Activated naive CD8-positive, alpha-beta T cell treated with anti-CD3 and anti-CD28 coated beads for 36 hours (primary cell): Measurements from ENCODE around the gene EDRF1. TPM values are rescaled to one million over a fixed set of nuclear protein-coding genes. Genes with fewer than 3 reads are reported as not detected.

Source experiments
- DNase-seq: peaks from one replicate; pipeline ENCODE4 v3.0.0; 2021
- H3K27ac Mint-ChIP-seq: one replicate; pipeline ENCODE4 v1.8.0; 2022; ENCODE audit warnings: mild to moderate bottlenecking, moderate library complexity, mixed read lengths
- H3K27me3 Mint-ChIP-seq: one replicate; pipeline ENCODE4 v1.8.0; 2022; ENCODE audit warnings: mild to moderate bottlenecking, mixed read lengths
- H3K36me3 Mint-ChIP-seq: one replicate; pipeline ENCODE4 v1.8.0; 2021; ENCODE audit warnings: mild to moderate bottlenecking, mixed read lengths
- H3K4me1 Mint-ChIP-seq: one replicate; pipeline ENCODE4 v1.8.0; 2021; ENCODE audit warnings: mixed read lengths
- H3K4me3 Mint-ChIP-seq: one replicate; pipeline ENCODE4 v1.8.0; 2022; ENCODE audit warnings: mild to moderate bottlenecking, moderate library complexity, mixed read lengths
- H3K9me3 Mint-ChIP-seq: one replicate; pipeline ENCODE4 v1.8.0; 2022; ENCODE audit warnings: mixed read lengths
- total RNA-seq, 2 experiments: library from RNA; stranded (reverse); gene quantifications; one replicate each; pipeline ENCODE4 v1.2.3, GENCODE V29; 2021

The EDRF1 gene
- total RNA-seq, 2 experiments from 2014 or later, result 28.1 to 30.6 TPM

DNA sequence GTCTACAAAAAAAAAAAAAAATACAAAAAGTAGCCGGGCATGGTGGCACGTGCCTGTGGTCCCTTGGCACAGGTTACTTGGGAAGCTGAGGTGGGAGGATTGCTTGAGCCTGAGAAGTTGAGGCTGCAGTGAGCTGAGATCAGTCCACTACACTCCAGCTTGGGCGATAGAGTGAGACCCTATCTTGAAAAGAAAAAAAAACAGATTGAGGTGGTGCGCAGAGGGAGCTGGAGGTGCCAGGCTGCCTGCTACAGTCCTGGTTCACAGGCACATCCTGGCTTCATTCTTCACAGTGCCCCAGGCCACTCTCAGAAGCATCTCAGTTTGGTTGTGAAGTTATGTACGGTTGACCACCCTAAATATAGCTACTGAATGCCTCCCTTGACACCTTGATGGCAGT is 51.3 kb downstream of the EDRF1 start:
- H3K27me3 Mint-ChIP-seq, result peaks cover 4% of the 10 kb centered on the region
- no peak overlapping the region for H3K4me3 Mint-ChIP-seq
- DNase-seq, result no peak
- no peak overlapping the region for H3K27ac Mint-ChIP-seq
- H3K4me1 Mint-ChIP-seq, result no peaks in the 10 kb centered on the region
- H3K9me3 Mint-ChIP-seq, result no peaks in the 10 kb centered on the region
- H3K36me3 Mint-ChIP-seq, result peaks cover 7% of the 10 kb centered on the region

DNA sequence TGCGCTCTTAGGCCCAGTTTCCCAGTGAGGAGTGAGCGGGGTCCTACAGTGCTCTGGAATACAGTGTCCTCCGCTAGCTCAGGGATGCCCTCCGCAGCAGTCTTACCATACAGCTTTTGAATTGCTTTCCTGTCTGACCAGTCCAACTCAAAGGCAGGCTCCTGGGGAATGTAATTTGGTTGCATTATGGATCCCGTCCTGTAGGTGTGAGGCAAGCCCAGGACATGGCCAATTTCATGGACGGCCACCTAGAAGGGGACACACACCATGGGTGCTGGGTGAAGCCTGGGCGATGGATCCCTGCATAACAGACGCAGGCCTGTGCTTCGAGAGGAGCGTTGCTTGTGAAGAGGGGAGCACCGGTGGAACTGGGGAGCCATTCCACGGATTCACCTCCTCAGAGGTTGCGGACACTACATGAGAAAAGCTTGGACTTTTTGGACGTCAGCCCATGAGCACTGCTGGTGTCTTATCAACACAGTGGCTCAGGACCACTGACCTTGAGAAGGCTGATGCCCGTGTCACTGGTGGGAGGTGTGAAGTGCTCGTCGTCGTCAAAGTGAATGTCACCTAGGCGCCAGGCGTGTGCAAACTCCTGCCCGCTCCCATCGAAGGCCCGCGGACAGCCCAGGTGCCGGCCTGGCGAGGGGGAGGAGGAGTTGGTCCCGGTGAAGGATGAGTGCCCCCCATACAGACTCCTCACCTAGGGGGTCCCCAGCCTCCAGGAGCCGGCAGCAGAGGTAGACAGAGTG is 52.8 kb downstream of the EDRF1 start:
- Mint-ChIP-seq H3K36me3 (peaks cover under 1% of the 10 kb centered on the region), H3K27me3 (peaks cover 4% of the 10 kb centered on the region), H3K27ac (no peak overlapping the region), H3K9me3 (no peaks in the 10 kb centered on the region), H3K4me1 (no peaks in the 10 kb centered on the region), H3K4me3 (no peak overlapping the region)
- DNase-seq, result no peak

- H3K4me3 Mint-ChIP-seq, result no peak overlapping the region
- H3K4me1 Mint-ChIP-seq, result no peaks in the 10 kb centered on the region
- DNase-seq, result no peak
- H3K36me3 Mint-ChIP-seq, result no peaks in the 10 kb centered on the region
- H3K27ac Mint-ChIP-seq, result no peak overlapping the region
- H3K27me3 Mint-ChIP-seq, result peaks cover 4% of the 10 kb centered on the region
- no peaks in the 10 kb centered on the region for H3K9me3 Mint-ChIP-seq
Measured at GRCh38 chr10:125772864-125773180, 53.3 kb downstream of the EDRF1 start.

GRCh38 chr10:125773687-125774543 is 54.4 kb downstream of the EDRF1 start:
- H3K36me3 Mint-ChIP-seq, result no peaks in the 10 kb centered on the region
- peaks cover 4% of the 10 kb centered on the region for H3K27me3 Mint-ChIP-seq
- DNase-seq, result no peak
- no peak overlapping the region for H3K27ac Mint-ChIP-seq
- H3K9me3 Mint-ChIP-seq, result no peaks in the 10 kb centered on the region
- no peak overlapping the region for H3K4me3 Mint-ChIP-seq
- H3K4me1 Mint-ChIP-seq, result no peaks in the 10 kb centered on the region

DNA sequence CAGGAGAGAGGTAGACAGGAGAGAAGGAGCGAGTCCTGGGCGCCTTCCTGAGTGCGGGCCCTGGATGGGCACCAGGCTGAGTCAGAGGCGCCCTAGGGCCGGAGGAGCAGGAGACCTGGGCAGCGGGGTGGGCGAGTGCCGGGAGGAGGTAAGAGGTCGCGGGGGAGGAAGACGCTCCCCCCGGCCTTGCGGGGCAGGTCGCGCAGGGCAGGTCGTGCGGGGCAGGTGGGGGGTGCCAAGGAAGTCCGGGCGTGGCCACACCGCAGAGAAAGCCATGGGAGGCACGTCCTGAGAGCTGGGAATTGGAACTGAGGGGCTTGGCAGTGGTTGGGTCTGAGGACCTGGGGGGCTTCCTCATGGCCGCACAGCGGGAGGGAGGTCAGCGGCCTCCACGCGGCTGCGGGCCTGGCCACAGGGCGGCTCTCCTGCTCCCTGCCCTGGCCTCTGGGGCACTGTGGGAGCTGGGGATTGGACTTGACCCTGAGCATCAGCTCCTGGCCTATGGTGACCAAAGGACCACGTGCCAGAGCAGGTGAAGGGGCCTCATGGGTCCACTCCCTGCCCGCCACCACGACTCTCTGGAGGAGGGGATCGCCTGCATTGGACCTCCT is 55.2 kb downstream of the EDRF1 start:
- no peaks in the 10 kb centered on the region for H3K9me3 Mint-ChIP-seq
- no peaks in the 10 kb centered on the region for H3K36me3 Mint-ChIP-seq
- H3K4me1 Mint-ChIP-seq, result no peaks in the 10 kb centered on the region
- no peak overlapping the region for H3K27ac Mint-ChIP-seq
- no peak overlapping the region for H3K4me3 Mint-ChIP-seq
- peaks cover 4% of the 10 kb centered on the region for H3K27me3 Mint-ChIP-seq
- no peak for DNase-seq

- Mint-ChIP-seq H3K9me3 (no peaks in the 10 kb centered on the region), H3K36me3 (no peaks in the 10 kb centered on the region), H3K4me1 (no peaks in the 10 kb centered on the region), H3K27me3 (peaks cover 4% of the 10 kb centered on the region), H3K4me3 (no peak within 1 kb of the TSS), H3K27ac (no peak within 1 kb of the TSS)
- no peak for DNase-seq
Measured at GRCh38 chr10:125775491-125776106, 56.1 kb downstream of the EDRF1 start, which contains the start of gene MMP21. MMP21 (minus strand) TSS chr10:125775821; CDS start chr10:125775821, 0 bp downstream.

DNA sequence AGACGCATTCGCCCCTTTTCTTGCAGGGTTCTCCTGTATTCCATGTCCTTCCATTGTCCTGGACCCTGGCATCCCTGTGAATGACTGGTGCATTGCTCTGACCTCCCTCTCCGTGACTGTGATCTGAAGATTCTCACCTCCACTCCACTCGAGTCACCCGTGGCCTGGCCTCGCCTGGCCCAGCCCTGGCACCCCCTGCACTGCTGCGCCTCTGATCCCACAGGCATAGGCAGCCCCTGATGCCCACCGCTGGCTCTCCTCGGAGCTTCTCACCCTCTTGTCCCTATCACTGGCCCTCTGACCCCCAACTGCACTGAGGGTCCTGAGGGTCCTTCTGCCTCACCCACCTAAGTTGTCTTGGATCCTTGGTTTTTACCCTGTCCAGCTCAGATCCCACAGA is 58.3 kb downstream of the EDRF1 start:
- H3K9me3 Mint-ChIP-seq, result no peaks in the 10 kb centered on the region
- H3K36me3 Mint-ChIP-seq, result no peaks in the 10 kb centered on the region
- H3K4me1 Mint-ChIP-seq, result no peaks in the 10 kb centered on the region
- H3K27me3 Mint-ChIP-seq, result peaks cover 4% of the 10 kb centered on the region
- no peak overlapping the region for H3K27ac Mint-ChIP-seq
- DNase-seq, result no peak
- no peak overlapping the region for H3K4me3 Mint-ChIP-seq

DNA sequence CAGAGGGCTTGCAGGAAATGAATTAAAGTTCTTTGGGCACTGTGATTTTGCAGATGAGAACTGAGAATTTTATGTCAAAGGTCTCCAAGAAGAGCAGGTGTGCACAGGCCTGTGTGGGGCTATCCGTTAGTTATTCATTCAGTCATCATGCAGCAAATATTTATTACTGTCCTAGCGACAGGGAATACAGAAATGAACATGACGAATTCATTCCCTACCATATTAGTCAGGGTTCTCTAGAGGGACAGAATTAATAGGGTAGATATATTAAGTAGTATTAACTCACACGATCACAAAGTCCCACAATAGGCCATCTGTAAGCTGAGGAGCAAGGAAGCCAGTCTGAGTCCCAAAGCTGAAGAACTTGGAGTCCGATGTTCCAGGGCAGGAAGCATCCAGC is 59.0 kb downstream of the EDRF1 start:
- Mint-ChIP-seq H3K4me3 (no peak overlapping the region), H3K27ac (no peak overlapping the region), H3K27me3 (peaks cover 4% of the 10 kb centered on the region), H3K36me3 (no peaks in the 10 kb centered on the region), H3K4me1 (no peaks in the 10 kb centered on the region), H3K9me3 (no peaks in the 10 kb centered on the region)
- no peak for DNase-seq

GRCh38 chr10:125779403-125780327 is 60.2 kb downstream of the EDRF1 start:
- Mint-ChIP-seq H3K4me3 (no peak overlapping the region), H3K27ac (no peak overlapping the region), H3K27me3 (no peaks in the 10 kb centered on the region), H3K9me3 (no peaks in the 10 kb centered on the region), H3K36me3 (no peaks in the 10 kb centered on the region), H3K4me1 (no peaks in the 10 kb centered on the region)
- DNase-seq, result no peak

- H3K4me3 Mint-ChIP-seq, result no peak overlapping the region
- peaks cover 1% of the 10 kb centered on the region for H3K4me1 Mint-ChIP-seq
- no peaks in the 10 kb centered on the region for H3K27me3 Mint-ChIP-seq
- no peaks in the 10 kb centered on the region for H3K9me3 Mint-ChIP-seq
- H3K36me3 Mint-ChIP-seq, result no peaks in the 10 kb centered on the region
- H3K27ac Mint-ChIP-seq, result no peak overlapping the region
- DNase-seq, result no peak
Measured at GRCh38 chr10:125781374-125781773, 61.9 kb downstream of the EDRF1 start.

DNA sequence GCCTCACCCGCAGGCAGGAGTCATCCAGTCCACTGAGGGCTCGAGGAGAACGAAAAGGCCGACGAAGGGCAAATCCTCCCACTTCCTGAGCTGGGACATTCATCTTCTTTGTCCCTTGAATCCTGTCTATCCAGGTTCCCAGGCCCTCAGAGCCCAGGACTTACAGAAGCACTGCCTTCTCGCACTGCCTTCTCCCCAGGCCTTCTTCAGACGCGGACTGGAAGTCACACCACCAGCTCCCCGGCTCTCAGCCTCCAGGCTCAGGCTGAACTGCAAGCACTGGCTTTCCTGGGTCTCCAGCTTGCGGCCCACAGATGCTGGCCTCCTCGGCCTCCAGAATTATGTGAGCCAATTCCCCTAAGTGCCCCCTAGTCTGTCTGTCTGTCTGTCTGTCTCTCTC is 62.5 kb downstream of the EDRF1 start:
- Mint-ChIP-seq H3K4me1 (peaks cover 8% of the 10 kb centered on the region), H3K27ac (no peak overlapping the region), H3K27me3 (no peaks in the 10 kb centered on the region), H3K36me3 (no peaks in the 10 kb centered on the region), H3K4me3 (no peak overlapping the region), H3K9me3 (no peaks in the 10 kb centered on the region)
- DNase-seq, result no peak

- Mint-ChIP-seq H3K9me3 (no peaks in the 10 kb centered on the region), H3K27ac (no peak overlapping the region), H3K27me3 (no peaks in the 10 kb centered on the region), H3K4me3 (no peak overlapping the region), H3K36me3 (no peaks in the 10 kb centered on the region), H3K4me1 (peaks cover 14% of the 10 kb centered on the region)
- no peak for DNase-seq
Measured at GRCh38 chr10:125782616-125783015, 63.1 kb downstream of the EDRF1 start.

DNA sequence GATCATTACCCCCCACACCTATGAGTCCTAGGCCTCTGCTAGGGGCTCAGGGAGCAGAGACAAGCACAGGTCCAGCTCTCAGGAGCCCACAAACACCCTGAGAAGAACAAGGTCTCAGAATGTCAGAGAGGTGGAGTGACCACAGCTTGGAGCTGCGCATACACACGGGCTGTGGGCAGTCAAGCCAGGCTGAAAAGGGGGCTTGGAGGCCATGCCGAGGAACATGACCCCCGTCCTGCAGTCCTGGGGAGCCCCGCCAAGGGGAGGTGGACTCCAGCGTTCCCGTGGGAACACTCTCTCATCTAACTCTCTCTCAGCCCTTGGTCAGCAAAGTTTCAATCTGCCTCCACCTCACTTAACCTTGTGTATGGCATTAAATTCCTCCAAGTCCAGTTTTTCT is 63.9 kb downstream of the EDRF1 start:
- no peak overlapping the region for H3K27ac Mint-ChIP-seq
- no peaks in the 10 kb centered on the region for H3K9me3 Mint-ChIP-seq
- peaks cover 4% of the 10 kb centered on the region for H3K36me3 Mint-ChIP-seq
- no peak for DNase-seq
- H3K4me3 Mint-ChIP-seq, result no peak overlapping the region
- H3K27me3 Mint-ChIP-seq, result no peaks in the 10 kb centered on the region
- peaks cover 22% of the 10 kb centered on the region for H3K4me1 Mint-ChIP-seq

- Mint-ChIP-seq H3K27me3 (no peaks in the 10 kb centered on the region), H3K4me3 (no peak overlapping the region), H3K4me1 (peaks cover 26% of the 10 kb centered on the region), H3K36me3 (peaks cover 4% of the 10 kb centered on the region), H3K27ac (no peak overlapping the region), H3K9me3 (no peaks in the 10 kb centered on the region)
- DNase-seq, result no peak
Measured at GRCh38 chr10:125783957-125784356, 64.4 kb downstream of the EDRF1 start.
